Nucleus accumbens (tissue), 56 donors: ENCODE data around the gene LMAN1L.

Experiments used
- DNase-seq, 56 donors: peaks; one replicate each; lab custom pipeline; 2025; lab: John Stamatoyannopoulos, UW

Gene LMAN1L

GRCh38 chr15:74812533-74812932 lies at the start of gene LMAN1L:
TSS of gene LMAN1L (plus strand) at chr15:74812835. CDS start at chr15:74812855, 20 bp downstream.
- no peak for DNase-seq

DNA sequence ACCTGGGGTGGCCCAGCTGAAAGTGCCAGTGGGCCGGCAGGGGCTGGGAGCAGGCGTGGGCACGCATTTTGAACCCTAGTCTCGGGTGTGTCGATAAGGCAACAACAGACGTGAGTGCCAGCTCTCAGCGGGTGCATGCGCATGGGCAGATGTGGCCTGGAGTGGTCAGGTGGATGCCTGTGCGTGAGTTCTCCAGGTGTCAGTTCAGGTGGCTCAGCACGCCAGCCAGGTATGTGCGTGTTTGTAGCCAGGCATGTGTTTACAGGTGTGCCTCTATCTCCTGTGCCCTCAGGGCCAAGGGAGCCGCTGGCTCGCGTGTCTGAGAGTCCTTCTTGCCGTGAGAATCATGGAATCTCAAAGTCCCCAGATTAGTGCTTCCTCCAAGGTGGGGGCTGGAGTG lies 49.2 kb upstream of the LMAN1L start:
- DNase-seq = no peak

DNA sequence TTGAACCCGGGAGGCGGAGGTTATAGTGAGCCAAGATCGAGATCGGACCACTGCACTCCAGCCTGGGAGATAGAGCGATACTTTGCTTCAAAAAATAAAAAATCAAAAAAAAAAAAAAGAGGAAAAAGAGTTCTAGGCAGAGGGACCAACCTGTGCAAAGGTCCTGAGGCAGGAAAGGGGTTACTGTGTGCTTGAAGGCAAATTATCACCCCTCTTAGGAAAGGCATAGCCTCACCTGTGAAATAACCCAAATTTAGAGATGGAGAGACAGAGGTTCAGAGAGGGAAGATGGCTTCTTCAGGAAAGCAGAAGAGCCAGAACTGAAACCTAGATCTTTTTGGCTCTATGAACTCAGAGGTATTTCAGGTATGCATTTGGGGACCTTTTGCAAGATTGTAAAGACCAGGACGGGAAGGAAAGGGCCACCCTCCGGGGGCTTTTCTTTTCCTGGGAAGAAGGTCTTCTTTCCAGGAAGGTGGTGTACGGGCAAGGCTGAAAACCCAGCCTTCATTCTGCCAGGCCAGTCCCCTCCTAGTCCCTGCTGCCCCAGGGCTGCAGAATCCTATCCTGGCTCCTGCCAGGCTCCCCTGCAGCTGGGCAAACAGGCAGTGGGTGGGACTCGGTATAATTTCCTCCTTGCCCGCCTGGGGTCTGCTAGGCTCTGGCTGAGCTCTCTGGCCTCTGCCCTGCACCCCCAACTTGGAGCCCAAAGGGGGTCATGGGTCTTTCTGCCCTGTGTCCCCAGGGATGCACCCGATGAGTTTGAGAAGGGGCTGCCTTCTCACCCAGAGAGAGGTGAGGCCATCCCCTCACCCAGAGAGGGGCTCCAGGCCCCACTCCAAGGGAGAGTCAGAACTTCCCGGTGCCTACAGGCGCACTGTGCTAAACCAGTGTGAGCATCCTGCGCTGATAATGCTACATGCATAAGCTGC lies 45.2 kb upstream of the LMAN1L start:
- DNase-seq = no peak

DNA sequence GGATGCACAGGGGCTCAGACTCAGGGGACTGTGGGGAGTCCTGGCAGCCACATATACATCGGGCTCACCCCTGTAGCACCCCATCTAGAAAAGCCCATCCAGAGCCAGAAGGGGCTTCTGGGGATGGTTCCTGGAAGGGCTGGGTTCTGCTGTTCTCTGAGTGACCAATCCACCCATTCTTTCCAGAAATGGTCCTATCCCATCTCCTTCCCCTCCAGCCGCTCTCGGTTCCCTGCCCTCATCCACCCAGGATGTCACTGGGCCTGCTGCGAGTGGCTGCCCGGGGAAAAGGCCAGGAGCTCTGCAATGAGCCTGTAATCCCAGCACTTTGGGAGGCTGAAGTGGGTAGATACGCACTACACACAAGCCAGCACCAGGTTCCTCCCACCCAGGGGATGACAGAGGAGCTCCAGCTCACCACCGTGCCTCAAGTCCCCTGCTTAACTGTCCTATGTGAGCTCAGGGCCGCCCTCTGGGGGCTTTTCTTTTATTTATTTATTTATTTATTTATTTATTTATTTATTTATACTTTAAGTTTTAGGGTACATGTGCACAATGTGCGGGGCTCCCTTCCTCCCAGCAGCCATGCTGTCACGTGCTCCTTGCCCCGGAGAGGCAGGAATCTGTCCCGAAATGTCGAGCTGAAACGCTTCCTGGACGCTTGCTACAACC lies 44.4 kb upstream of the LMAN1L start:
- no peak for DNase-seq

GRCh38 chr15:74768771-74769342 lies 43.8 kb upstream of the LMAN1L start:
- peak in 42 of 56 donors; percentile 12 to 78 (median 39) for DNase-seq

DNA sequence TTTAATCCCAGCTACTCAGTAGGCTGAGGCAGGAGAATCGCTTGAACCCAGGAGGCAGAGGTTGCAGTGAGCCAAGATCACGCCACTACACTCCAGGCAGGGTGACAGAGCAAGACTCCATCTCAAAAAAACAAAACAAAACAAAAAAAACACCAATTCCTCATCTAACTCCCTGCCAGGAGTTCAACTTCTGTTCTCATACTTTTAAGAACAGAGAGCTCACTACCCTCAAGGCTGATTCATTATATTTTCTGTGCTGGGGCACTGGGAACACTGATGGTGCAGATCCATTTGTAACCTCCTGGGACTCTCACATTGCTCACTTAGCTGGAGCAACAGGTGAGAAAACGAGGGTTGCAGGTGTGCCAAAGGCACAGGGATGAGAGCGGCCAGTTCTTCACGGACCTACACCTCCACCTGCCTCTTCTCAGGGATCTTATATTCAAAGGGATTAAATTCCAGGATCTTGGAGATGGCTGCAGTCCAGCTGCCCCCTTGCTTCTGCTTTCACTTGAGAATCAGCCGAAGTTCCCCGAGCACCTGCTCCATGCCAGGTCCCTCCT lies 43.1 kb upstream of the LMAN1L start:
- DNase-seq = no peak

DNA sequence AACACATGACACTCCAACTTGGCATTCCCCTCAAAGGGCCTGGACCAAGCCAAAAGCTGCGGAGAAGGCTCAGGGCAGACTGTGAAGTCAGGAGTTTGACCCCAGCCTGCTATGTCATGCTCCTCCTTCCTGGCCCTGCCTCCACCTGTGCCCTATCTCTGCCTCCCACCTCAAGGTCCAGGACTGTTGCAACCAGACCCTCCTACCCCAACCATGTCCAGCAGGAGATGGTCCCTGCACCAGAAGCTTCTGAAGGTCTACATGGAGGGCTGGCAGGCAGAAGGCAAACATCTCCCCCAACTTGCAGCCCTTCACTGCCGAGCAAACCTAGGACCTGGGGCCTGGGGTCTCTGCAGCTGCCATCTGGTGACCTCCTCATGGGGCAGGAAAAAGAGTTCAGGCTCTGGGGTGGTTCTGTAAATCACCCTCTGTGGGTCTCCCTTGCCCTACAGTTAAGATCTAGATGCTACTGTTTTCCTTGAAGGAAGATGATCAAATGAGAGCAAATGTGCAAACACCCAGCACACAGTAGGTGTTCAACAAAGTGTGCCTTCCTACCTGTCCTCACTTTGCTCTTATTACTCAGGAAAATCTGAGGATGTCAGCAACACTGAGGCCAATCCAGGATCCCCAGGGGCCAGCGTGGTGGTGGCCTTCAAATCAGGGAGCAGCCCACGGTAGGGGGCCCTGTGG lies 42.3 kb upstream of the LMAN1L start:
- no peak for DNase-seq

GRCh38 chr15:74773329-74773728 lies 39.3 kb upstream of the LMAN1L start:
- no peak for DNase-seq

DNA sequence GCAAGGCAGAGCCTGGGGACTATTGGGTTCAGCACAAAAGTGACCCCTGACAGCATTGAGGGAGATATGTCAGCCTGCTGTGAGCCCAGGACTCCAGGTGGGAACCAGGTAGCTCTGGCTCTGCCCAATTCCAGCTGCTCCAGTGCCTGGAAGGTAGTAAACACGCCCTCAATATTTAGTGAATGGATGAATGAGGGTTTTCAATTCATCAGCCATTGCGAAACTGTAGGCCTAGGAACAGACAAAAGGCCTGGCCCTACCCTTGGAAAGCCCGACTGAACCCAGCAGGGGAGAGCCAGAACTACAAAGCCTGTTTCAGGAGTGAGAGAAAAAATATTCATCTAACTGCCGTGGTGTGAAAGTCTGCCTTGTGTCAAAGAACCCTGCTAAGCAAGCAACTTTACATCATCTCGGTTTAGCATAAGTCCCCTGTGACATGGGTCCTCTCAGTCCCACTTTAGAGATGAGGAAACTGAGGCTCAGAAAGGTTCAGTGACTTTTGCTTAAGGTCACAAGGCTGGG lies 38.8 kb upstream of the LMAN1L start:
- peak in 5 of 56 donors; percentile 14 to 38 (median 25) for DNase-seq

DNA sequence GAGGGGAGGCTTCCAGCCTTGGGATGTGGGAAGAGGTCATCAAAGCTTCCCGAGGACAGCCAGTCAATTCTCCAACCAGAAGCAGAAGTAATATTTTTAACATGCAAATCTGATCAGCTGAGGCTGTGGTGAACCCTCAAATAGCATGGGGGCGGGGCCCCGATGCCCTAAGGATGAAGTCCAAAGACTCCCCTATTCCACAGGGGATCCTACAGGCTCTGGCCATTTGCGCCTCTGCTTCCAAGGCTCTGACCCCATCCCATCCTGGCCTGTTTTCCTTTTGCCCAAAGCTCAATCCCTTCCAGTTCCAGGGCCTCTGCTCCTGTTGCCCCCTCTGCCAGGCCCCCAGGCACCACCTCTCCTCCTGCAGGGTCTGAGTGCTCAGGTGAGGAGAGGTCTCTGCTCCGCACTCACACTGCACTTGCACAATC lies 37.5 kb upstream of the LMAN1L start:
- DNase-seq = no peak

DNA sequence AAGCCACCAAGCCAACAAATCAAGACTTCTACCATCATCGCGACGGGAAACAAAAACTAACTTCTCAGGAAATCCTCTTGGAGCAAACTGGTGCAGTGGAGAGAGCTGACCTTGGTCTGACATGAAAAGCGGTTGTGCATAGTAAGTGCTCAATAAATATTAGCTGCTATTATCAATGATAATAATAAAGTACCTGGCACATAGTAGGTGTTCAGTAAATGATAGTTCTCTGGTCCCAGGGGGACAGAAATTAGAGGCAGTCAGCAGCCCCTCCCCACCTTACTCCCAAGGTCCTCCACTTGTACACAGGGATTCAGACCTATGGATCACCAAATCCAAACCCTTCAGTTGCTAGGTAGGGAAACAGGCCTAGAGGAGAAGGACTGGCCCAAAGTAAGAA lies 36.7 kb upstream of the LMAN1L start:
- DNase-seq = no peak

GRCh38 chr15:74776821-74777768 lies 35.5 kb upstream of the LMAN1L start:
- DNase-seq = peak in 4 of 56 donors; percentile 18 to 41 (median 38)

DNA sequence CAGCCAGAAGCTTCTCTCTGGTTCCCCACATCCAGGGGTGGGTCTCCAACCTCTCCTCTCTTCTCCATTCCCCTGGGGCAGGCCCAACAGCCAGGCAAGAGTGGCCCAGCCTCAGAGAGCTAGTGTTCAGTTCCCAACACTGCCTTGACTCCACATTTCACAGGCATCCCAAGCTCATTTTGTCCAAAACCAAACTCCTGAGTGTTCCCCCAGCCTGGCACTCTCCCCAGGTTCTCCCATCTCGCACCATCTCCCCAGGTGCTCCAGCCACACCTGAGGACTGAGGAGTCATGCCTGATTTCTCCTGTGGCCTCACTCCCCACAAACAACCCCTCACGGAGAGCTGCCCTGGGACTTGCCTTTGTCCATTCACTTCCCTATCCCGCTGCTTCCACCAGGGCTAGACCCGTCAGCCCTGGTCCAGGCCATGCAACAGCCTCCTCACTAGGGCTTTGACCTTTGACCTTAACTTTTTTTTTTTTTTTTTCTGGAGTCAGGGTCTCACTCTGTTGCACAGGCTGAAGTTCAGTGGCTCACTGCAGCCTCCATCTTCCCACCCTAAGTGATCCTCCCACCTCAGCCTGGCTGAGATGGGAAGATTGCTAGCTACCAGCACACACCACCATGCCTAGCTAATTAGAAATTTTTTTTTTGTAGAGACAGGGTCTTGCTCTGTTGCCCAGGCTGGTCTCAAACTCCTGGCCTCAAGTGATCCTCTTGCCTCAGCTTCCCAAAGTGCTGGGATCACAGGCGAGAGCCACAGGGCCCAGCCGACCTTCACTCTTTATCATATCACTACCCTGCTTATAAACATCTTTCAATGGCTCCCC lies 34.7 kb upstream of the LMAN1L start:
- DNase-seq = no peak

DNA sequence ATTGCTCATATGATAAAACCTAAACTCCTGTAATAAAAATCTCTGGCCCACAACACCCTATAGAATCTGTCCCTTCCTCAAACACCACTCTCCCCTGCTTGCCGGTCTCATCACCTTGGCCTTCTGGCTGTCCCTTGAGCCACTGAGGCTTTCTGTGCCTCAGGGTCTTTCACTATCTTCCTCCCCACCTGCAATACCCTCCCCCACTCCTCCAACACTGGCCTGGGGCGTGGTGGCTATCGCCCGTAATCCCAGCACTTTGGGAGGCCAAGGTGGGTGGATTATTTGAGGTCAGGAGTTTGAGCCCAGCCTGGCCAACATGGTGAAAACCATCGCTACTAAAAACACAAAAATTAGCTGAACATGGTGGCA lies 34.0 kb upstream of the LMAN1L start:
- DNase-seq = no peak

GRCh38 chr15:74779162-74779648 lies 33.4 kb upstream of the LMAN1L start:
- no peak for DNase-seq

- DNase-seq = no peak
These were observed 31.9 kb upstream of the LMAN1L start for GRCh38 chr15:74780523-74781430.
